ENCODE measurements around the gene ACTMAP.

DNA sequence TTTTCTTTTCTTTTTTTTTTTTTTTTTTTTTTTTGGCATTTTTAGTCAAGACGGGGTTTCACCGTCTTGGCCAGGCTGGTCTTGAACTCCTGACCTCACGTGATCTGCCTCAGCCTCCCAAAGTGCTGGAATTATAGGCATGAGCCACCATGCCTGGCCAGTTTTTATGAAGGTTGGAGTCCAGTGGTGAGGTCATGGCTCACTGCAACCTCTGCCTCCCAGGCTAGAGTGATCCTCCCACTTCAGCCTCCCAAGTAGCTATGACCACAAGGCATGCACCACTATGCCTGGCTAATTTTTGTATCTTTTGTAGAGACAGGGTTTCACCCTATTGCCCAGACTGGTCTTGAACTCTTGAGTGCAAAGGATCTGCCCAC, 5.0 kb upstream of the ACTMAP start:
- TF ChIP-seq CTCF (IDR thresholded peaks at IDR 0.05 in 4 of 5, conservative IDR thresholded peaks at IDR 0.05 in 1 of 5) (no peak), POLR2A (IDR thresholded peaks at IDR 0.05) (no peak)

Data from gastrocnemius medialis (tissue), 4 donors.